ENCODE data around the gene FAM124B. TPM values are rescaled to one million over a fixed set of nuclear protein-coding genes. Genes with fewer than 3 reads are reported as not detected.
A peak's percentile ranks its signal among the peaks of the same experiment; 100 is the strongest.

FAM124B gene
- total RNA-seq, 1 donor from 2014 or later: 1.1 TPM

DNA sequence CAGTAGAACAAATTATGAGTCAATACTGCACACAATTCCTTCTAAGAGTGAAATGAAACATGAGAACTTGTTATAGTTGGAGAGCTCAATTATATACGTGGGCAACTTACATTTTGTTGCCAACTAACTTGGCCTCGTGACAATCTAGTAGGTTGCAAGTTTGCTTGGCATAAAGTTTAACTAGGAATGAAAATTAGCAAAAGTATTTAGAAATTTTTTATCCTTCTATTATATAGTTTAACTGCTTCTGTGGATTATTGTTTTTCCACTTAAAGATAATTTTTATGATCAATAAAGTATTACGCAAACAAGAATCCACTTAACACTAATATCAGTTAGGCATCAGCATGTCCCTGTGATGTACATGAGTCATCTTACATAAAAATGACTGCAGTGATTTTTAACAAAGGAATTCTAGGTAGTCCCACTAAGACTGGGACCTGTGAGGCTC lies 41.1 kb downstream of the FAM124B start:
- H3K27ac ChIP-seq (replicated peaks): no peak overlapping the region
- no peak for DNase-seq
- TF ChIP-seq, protein P1, sequence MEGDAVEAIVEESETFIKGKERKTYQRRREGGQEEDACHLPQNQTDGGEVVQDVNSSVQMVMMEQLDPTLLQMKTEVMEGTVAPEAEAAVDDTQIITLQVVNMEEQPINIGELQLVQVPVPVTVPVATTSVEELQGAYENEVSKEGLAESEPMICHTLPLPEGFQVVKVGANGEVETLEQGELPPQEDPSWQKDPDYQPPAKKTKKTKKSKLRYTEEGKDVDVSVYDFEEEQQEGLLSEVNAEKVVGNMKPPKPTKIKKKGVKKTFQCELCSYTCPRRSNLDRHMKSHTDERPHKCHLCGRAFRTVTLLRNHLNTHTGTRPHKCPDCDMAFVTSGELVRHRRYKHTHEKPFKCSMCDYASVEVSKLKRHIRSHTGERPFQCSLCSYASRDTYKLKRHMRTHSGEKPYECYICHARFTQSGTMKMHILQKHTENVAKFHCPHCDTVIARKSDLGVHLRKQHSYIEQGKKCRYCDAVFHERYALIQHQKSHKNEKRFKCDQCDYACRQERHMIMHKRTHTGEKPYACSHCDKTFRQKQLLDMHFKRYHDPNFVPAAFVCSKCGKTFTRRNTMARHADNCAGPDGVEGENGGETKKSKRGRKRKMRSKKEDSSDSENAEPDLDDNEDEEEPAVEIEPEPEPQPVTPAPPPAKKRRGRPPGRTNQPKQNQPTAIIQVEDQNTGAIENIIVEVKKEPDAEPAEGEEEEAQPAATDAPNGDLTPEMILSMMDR (IDR thresholded peaks at IDR 0.05; ENCODE audit: borderline replicate concordance): no peak
- no peaks in the 10 kb centered on the region for H3K4me1 ChIP-seq
- no peaks in the 10 kb centered on the region for H3K27me3 ChIP-seq (ENCODE audit: low read depth)
- no peak overlapping the region for H3K4me3 ChIP-seq
- no peaks in the 10 kb centered on the region for H3K36me3 ChIP-seq
- intact Hi-C loops (cut with micrococcal nuclease): no loop called here
- no peaks in the 10 kb centered on the region for H3K9me3 ChIP-seq (replicated peaks)

DNA sequence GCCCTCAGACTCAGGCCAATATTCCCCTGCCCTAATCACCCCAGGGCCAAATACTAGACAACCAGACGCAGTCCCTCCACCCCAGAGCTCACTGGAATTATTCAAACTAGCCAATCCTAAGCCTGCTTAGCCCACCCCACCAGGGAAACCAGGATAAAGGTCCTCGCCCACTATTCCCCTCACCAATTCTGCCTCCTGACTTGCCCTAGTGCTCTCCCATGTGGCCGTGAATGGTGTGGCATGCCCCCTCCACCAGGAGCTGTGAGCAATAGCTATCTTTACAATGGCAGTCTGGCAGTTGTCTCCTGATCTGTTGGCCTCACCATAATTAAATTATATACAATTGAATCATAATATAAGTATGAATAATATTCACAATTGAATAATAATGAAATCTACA lies 42.3 kb downstream of the FAM124B start:
- Histone ChIP-seq H3K36me3 (no peaks in the 10 kb centered on the region), H3K4me3 (no peak overlapping the region), H3K4me1 (no peaks in the 10 kb centered on the region), H3K27me3 (ENCODE audit: low read depth) (no peaks in the 10 kb centered on the region), H3K27ac (replicated peaks) (no peak overlapping the region), H3K9me3 (replicated peaks) (no peaks in the 10 kb centered on the region)
- DNase-seq: no peak
- TF ChIP-seq, protein P1 (IDR thresholded peaks at IDR 0.05; ENCODE audit: borderline replicate concordance): peak; percentile 25
- intact Hi-C loops (cut with micrococcal nuclease): loop anchor here (10.0 kb wide), 1 partner anchor 415 kb away; no protein-coding TSS in a partner anchor

DNA sequence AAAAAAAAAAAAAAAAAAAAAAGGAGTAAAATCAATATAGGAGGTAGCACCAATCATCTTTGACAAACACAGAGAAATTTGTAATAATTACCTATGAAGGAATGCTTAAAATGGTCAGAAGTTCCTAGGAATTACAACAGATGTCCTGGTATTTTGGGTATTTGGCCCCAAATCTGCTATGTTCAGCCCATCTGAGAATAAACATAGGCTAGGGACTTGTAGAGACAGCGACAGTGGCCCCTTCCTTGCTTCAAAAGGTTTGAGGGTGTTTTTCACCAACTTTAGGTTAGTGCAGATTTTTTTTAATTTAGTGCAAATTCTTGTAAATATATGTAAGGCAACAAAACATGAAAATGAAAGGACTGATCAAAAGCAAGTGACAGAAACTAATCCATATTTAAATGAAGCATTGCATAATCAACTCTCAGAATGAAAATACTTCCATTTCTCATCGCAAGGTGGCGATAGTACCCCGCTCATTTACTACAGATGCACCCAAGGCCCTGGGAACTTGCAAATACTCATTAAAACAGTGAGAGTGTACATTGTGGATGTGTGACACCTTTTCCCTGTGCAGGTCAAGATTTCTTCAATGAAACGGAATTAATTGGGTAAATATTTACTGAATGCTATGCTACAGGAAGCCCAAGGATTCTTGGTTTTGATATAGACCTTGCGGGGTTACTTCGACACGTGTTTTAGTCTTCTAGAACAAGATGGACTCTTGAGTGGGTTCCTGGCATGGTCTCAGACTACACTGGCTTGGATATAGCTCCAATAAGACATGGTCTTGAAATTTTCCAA lies 44.6 kb downstream of the FAM124B start:
- peaks cover 11% of the 10 kb centered on the region for H3K27me3 ChIP-seq (ENCODE audit: low read depth)
- no peak overlapping the region for H3K27ac ChIP-seq (replicated peaks)
- H3K4me3 ChIP-seq: no peak overlapping the region
- intact Hi-C loops (cut with micrococcal nuclease): loop anchor here (2.0 to 10.0 kb wide), 2 partner anchors 294 to 418 kb away; no protein-coding TSS in a partner anchor
- H3K4me1 ChIP-seq: no peaks in the 10 kb centered on the region
- no peaks in the 10 kb centered on the region for H3K9me3 ChIP-seq (replicated peaks)
- TF ChIP-seq, protein P1 (IDR thresholded peaks at IDR 0.05; ENCODE audit: borderline replicate concordance): peak; percentile 86
- DNase-seq: no peak
- no peaks in the 10 kb centered on the region for H3K36me3 ChIP-seq

DNA sequence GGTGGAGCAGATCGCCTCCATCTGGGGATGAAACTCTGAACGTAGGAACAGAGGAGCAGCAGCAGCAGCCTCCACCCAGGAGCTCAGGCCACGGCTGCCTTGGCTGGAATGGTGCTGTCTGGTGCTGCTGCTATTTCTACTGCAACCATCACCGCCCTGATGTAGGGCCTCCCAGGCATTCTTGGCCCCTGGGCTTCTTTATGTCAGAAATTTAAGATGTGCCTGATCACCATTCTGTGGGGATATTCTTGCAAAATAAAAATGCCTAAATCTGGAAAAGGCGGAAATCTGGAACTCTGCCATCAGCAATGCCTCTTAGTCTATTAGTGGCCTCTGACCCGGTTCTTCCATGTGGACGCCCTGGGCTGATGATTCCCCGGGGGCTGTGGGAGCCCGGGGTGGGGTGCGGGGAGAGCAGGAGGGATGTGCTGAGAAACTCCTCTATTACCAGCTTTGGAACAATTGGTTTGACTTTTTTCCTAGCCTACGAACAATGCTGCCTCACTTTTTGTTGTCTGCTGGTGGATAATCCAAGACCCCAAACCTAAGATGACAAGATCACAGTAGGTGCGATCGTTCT lies 47.2 kb downstream of the FAM124B start:
- H3K4me1 ChIP-seq: no peaks in the 10 kb centered on the region
- TF ChIP-seq, protein P1 (IDR thresholded peaks at IDR 0.05; ENCODE audit: borderline replicate concordance): no peak
- intact Hi-C loops (cut with micrococcal nuclease): loop anchor here (10.0 kb wide), 1 partner anchor 420 kb away; no protein-coding TSS in a partner anchor
- no peak for DNase-seq
- H3K27me3 ChIP-seq (ENCODE audit: low read depth): peaks cover 11% of the 10 kb centered on the region
- no peak overlapping the region for H3K4me3 ChIP-seq
- H3K36me3 ChIP-seq: no peaks in the 10 kb centered on the region
- no peak overlapping the region for H3K27ac ChIP-seq (replicated peaks)
- no peaks in the 10 kb centered on the region for H3K9me3 ChIP-seq (replicated peaks)

DNA sequence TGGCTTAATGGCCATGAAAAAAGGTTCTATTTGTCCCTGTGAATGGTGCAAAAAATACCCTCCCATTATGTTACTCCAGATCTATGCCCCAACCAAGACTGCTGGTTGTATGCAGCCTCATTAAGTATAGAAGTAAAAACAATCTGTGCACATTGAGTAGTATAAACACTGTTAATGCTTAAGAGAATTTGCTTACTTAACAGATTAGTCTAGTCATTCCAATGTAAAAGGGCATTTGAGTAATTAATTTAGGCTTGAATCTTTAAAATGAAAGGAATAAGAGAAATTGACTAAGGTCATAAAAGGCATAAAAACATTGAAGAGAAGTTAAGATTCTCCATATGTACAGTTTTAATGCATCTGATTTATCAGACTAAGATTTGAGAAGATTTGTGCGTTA lies 51.2 kb downstream of the FAM124B start:
- Histone ChIP-seq H3K4me1 (no peaks in the 10 kb centered on the region), H3K4me3 (no peak overlapping the region), H3K9me3 (replicated peaks) (peaks cover 4% of the 10 kb centered on the region), H3K36me3 (no peaks in the 10 kb centered on the region), H3K27me3 (ENCODE audit: low read depth) (peaks cover 19% of the 10 kb centered on the region), H3K27ac (replicated peaks) (no peak overlapping the region)
- TF ChIP-seq, protein P1 (IDR thresholded peaks at IDR 0.05; ENCODE audit: borderline replicate concordance): no peak
- DNase-seq: no peak
- intact Hi-C loops (cut with micrococcal nuclease): loop anchor here (10.0 kb wide), 1 partner anchor 424 kb away; no protein-coding TSS in a partner anchor
